Heart right ventricle (tissue), 16 donors: ENCODE measurements around the gene WHRN. TPM values are rescaled to one million over a fixed set of nuclear protein-coding genes. Genes with fewer than 3 reads are reported as not detected.

Experiments used
- ATAC-seq, 8 donors: fragments of 200-7000 bp; cut with Tn5 transposase; one replicate each; pipeline ENCODE4 v1.9.1; 2020; ENCODE audit warnings: mild to moderate bottlenecking in 8 of 8, moderate library complexity in 8 of 8, moderate number of reproducible peaks in 1 of 8
- DNase-seq, 2 donors: peaks; one replicate each; pipeline ENCODE4 v3.0.0-alpha.2; 2020
- H3K27ac ChIP-seq, 10 donors: fragments of 200-600 bp; sonication (generic) in 2 of 10; one replicate each; pipeline versions ENCODE4 v1.5.0 to v1.8.0; 2020 to 2022; ENCODE audit warnings: mild to moderate bottlenecking in 3 of 10
- H3K27me3 ChIP-seq, 7 donors: fragments of 200-600 bp; one replicate each; pipeline ENCODE4 v1.8.0; 2021 to 2022; ENCODE audit warnings: mild to moderate bottlenecking in 2 of 7
- H3K36me3 ChIP-seq, 9 donors: fragments of 200-600 bp; sonication (generic) in 1 of 9; one replicate each; pipeline versions ENCODE4 v1.5.0 to v1.8.0; 2020 to 2022; ENCODE audit warnings: mild to moderate bottlenecking in 2 of 9
- H3K4me1 ChIP-seq, 9 donors: fragments of 200-600 bp; sonication (generic) in 1 of 9; one replicate each; pipeline versions ENCODE4 v1.5.0 to v1.8.0; 2020 to 2022; ENCODE audit warnings: mild to moderate bottlenecking in 4 of 9
- H3K4me3 ChIP-seq, 10 donors: fragments of 200-600 bp; sonication (generic) in 2 of 10; one replicate each; pipeline versions ENCODE4 v1.5.0 to v1.8.0; 2020 to 2022; ENCODE audit warnings: mild to moderate bottlenecking in 7 of 10, moderate library complexity in 2 of 10
- H3K9me3 ChIP-seq, 11 donors: fragments of 200-600 bp in 10 of 11; sonication (generic) in 2 of 11; one replicate each; pipeline versions ENCODE4 v1.5.0 to v1.8.0; 2013 to 2022; ENCODE audit warnings: mild to moderate bottlenecking in 2 of 11, control low read depth in 1 of 11, moderate library complexity in 1 of 11
- WGBS, 2 donors: extraction: QIAGEN DNeasy Blood & Tissue Kit; methylation state at CpG; one replicate each; pipeline ENCODE4 v1.1.7; 2013; ENCODE audit warnings: inconsistent platforms in 1 of 2; 5-methylcytosine and 5-hydroxymethylcytosine counted together
- intact Hi-C, 10 donors: fragments of 100-400 bp; cut with DNase I; formaldehyde crosslinking; loops; one replicate each; pipeline versions ENCODE4 v1.11.1 to v1.14.2; 2022
- polyA plus RNA-seq, 2 donors: library from polyadenylated mRNA; stranded (reverse); fragments of 200-250 nt; gene quantifications; one replicate each; pipeline ENCODE4 v1.2.3, GENCODE V29; 2013
- total RNA-seq, 10 donors: library from RNA; stranded (reverse); fragmentation: NEBNext Ultra II Directional in 3 of 10; extraction: Animal tissue kit (Norgen Biotek cat#: 25700) in 3 of 10; gene quantifications; one replicate each; pipeline versions ENCODE4 v1.2.1 to v1.2.4, GENCODE V29; 2021 to 2023
- TF ChIP-seq, protein P1 (sequence below), 9 donors: fragments of 200-600 bp; sonication (generic) in 2 of 9; IDR thresholded peaks; one replicate each; pipeline versions ENCODE4 v1.5.0 to v1.8.0; 2021 to 2022; ENCODE audit warnings: antibody characterized with exemption in 9 of 9, mild to moderate bottlenecking in 5 of 9, moderate library complexity in 1 of 9
- donor health status: Arrhythmogenic right ventricular cardiomyopathy.
- donor health status: ischemic (EF 13 %, LVEDD 7.1; RV severe dilation, severe dysfunction).
- donor health status: healthy with polysubstance abuse.
- donor health status: DM: no; HTN: yes; CAD: no.
- donor health status: DM: no; HTN: no; CAD: no.
- donor health status: ischemic (EF 25% LVEDD 6.9; RV normal size, moderate dysfunction).
- donor health status: ischemic (EF 25% LVEDD 5.7; RV mildly dilated, moderate dysfunction).
- donor health status: healthy.
- donor health status: DM: yes; HTN: yes; CAD: no.
- donor health status: Ischemic cardiomyopathy.
- donor health status: ischemic (EF 35%, LVEDD 5.7; RV mildly dilated, moderate dysfunction).
- donor health status: nonischemic (EF 11% LVEDD 7.7; RV severe dilation, severe dysfunction).
- donor health status: DM: yes; HTN: yes; CAD: no.
- donor health status: PGD.
- donor health status: ischemic (EF 29% LVEDD 5.4; RV normal size, mild dysfunction).
- donor health status: nonischemic (EF 23%, LVEDD 6.1; RV moderate dilation, normal function).

The WHRN gene
- total and polyA plus RNA-seq, 12 donors: 0.13 to 1.3 (median 0.58) TPM; not detected in 1

DNA sequence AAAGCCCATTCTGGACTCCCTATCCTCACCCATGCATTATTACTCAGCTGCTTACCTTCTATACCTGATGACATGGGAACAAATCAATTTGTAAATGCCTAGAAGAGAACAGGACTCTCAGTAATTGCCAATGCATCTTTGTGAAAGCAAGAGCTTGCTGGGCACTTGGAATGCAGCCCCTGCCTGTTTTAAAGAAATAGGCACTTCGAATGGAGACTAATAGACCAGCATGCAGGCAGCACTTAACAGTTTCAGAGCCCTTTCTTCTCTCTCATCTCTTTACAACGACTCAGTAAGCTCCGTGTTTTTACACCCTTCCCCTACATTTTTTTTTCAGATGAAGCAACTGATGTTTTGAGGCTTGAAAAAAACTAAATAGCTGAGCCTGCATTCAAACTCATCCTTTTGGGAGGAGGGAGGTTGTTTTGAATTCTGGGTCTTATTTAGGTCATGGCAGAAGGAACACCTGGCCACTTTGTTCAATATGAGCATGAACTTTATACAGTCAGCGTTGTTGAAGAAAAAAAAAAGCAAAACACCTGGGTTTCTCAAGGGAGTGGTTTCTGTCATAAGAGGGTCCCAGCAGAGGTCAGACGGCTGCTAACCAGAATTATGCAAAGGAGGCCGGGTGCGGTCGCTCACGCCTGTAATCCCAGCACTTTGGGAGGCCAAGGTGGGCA, 34.6 kb upstream of the WHRN start:
- Histone ChIP-seq H3K27ac (no peak overlapping the region), H3K4me3 (no peak overlapping the region), H3K9me3 (no peaks in the 10 kb centered on the region), H3K36me3 (no peaks in the 10 kb centered on the region), H3K27me3 (peaks cover 0 to 36% (median 8%) of the 10 kb centered on the region in 7 donors), H3K4me1 (no peaks in the 10 kb centered on the region)
- 68 to 73% methylated on average over 9 of the region's 9 CpGs for whole genome bisulfite sequencing, 2 donors
- intact Hi-C loops: no loop called here
- DNase-seq (no peak), ATAC-seq (no peak)
- TF ChIP-seq, protein P1, sequence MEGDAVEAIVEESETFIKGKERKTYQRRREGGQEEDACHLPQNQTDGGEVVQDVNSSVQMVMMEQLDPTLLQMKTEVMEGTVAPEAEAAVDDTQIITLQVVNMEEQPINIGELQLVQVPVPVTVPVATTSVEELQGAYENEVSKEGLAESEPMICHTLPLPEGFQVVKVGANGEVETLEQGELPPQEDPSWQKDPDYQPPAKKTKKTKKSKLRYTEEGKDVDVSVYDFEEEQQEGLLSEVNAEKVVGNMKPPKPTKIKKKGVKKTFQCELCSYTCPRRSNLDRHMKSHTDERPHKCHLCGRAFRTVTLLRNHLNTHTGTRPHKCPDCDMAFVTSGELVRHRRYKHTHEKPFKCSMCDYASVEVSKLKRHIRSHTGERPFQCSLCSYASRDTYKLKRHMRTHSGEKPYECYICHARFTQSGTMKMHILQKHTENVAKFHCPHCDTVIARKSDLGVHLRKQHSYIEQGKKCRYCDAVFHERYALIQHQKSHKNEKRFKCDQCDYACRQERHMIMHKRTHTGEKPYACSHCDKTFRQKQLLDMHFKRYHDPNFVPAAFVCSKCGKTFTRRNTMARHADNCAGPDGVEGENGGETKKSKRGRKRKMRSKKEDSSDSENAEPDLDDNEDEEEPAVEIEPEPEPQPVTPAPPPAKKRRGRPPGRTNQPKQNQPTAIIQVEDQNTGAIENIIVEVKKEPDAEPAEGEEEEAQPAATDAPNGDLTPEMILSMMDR (IDR thresholded peaks at IDR 0.05): no peak

DNA sequence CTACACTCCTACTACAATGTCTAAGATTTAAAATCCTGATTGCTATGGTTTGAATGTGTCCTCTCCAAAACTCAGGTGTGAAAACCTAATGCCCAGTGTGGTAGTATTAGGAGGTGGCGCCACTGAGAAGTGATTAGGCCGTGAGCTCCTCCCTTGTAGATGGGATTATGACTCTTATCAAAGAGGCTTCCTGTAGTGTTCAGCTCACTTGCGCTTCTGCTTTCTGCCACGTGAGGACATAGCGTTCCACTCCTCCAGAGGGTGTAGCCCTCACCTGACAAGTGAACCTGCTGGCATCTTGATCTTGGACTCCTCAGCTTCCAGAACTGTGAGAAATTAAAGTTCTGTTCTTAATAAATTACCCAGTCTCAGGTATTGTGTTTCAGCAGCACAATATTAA, 33.0 kb upstream of the WHRN start:
- intact Hi-C loops: no loop called here
- no peaks in the 10 kb centered on the region for H3K9me3 ChIP-seq
- TF ChIP-seq, protein P1 (IDR thresholded peaks at IDR 0.05): peak in 1 of 9 donors; percentile 12
- ATAC-seq (no peak), DNase-seq (no peak)
- H3K36me3 ChIP-seq: no peaks in the 10 kb centered on the region
- WGBS, 2 donors: 16 to 17% methylated on average over 5 of the region's 5 CpGs
- H3K27me3 ChIP-seq: peaks cover 0 to 26% (median 9%) of the 10 kb centered on the region in 7 donors
- H3K4me1 ChIP-seq: no peaks in the 10 kb centered on the region
- no peak overlapping the region for H3K4me3 ChIP-seq
- no peak overlapping the region for H3K27ac ChIP-seq

- Histone ChIP-seq H3K4me3 (peak overlapping the region in 2 of 10 donors; percentile 5 to 18), H3K27ac (no peak overlapping the region), H3K36me3 (no peaks in the 10 kb centered on the region), H3K4me1 (no peaks in the 10 kb centered on the region), H3K9me3 (no peaks in the 10 kb centered on the region), H3K27me3 (peaks cover 0 to 25% (median 7%) of the 10 kb centered on the region in 7 donors)
- TF ChIP-seq, protein P1 (IDR thresholded peaks at IDR 0.05): no peak
- DNase-seq (no peak), ATAC-seq (no peak)
- 29 to 33% methylated on average over 13 of the region's 13 CpGs for WGBS, 2 donors
- intact Hi-C loops: no loop called here
Measured at GRCh38 chr9:114532561-114533237, 27.4 kb upstream of the WHRN start.

DNA sequence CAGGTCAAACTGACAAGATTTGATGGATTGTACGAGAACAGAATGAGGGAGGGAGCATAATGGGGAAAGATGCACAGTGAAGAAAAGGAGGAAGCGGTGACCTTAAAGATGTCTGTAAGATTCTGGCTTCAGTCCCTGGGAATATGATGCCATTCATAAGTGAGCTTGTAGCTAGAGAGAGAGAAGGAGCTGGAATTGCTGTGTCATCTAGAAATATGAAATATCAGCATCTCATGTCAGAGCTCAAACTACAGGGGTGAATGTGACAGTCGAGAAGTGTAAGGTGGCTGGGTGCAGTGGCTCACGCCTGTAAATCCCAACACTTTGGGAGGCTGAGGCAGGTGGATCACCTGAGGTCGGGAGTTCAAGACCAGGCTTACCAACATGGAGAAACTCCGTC, 24.0 kb upstream of the WHRN start:
- Histone ChIP-seq H3K4me3 (no peak overlapping the region), H3K27me3 (peaks cover 0 to 31% (median 14%) of the 10 kb centered on the region in 7 donors), H3K27ac (no peak overlapping the region), H3K36me3 (no peaks in the 10 kb centered on the region), H3K4me1 (no peaks in the 10 kb centered on the region), H3K9me3 (no peaks in the 10 kb centered on the region)
- TF ChIP-seq, protein P1 (IDR thresholded peaks at IDR 0.05): no peak
- intact Hi-C loops: no loop called here
- DNase-seq (no peak), ATAC-seq (no peak)
- 85 to 86% methylated on average over 6 of the region's 6 CpGs for WGBS, 2 donors
